ENCODE data around the gene DYNLRB2. TPM values are rescaled to one million over a fixed set of nuclear protein-coding genes. Genes with fewer than 3 reads are reported as not detected.

Gene DYNLRB2
- total RNA-seq, 6 experiments from 2014 or later, result 0.47 to 0.64 TPM; not detected in 4

- no peaks in the 10 kb centered on the region for H3K27me3 ChIP-seq
- no peak for TF ChIP-seq POLR2A (IDR thresholded peaks at IDR 0.05)
- TF ChIP-seq CTCF (IDR thresholded peaks at IDR 0.05), result no peak
- WGBS (ENCODE audit: insufficient coverage, low coverage, low lambda C conversion rate, missing lambda C conversion rate), result 100% methylated on average over 1 of the region's 3 CpGs
These were observed 22.3 kb downstream of the DYNLRB2 start for GRCh38 chr16:80563066-80563465.

GRCh38 chr16:80564394-80564793, 23.6 kb downstream of the DYNLRB2 start:
- DNase-seq (no peak), ATAC-seq (no peak)
- no peaks in the 10 kb centered on the region for H3K9me3 ChIP-seq
- TF ChIP-seq CTCF (IDR thresholded peaks at IDR 0.05) (no peak), POLR2A (IDR thresholded peaks at IDR 0.05) (no peak)
- no peaks in the 10 kb centered on the region for H3K27me3 ChIP-seq
- H3K36me3 ChIP-seq, result no peaks in the 10 kb centered on the region
- no peak overlapping the region for H3K4me3 ChIP-seq
- WGBS (ENCODE audit: insufficient coverage, low coverage, low lambda C conversion rate, missing lambda C conversion rate), result 53% methylated on average over 7 of the region's 7 CpGs
- peaks cover 0 to 8% (median 0%) of the 10 kb centered on the region in 4 donors for H3K4me1 ChIP-seq
- intact Hi-C loops (cut with DNase I), result no loop called here
- no peak overlapping the region for H3K27ac ChIP-seq

More at GRCh38 chr16:80563066-80563465, 22.3 kb downstream of the DYNLRB2 start:
- H3K27ac ChIP-seq, result no peak overlapping the region
- no peak for ATAC-seq
- no peak overlapping the region for H3K4me3 ChIP-seq
- H3K36me3 ChIP-seq, result no peaks in the 10 kb centered on the region
- DNase-seq, result no peak
- no peaks in the 10 kb centered on the region for H3K4me1 ChIP-seq
- intact Hi-C loops (cut with DNase I), result no loop called here
- H3K9me3 ChIP-seq, result no peaks in the 10 kb centered on the region

- Histone ChIP-seq H3K27ac (peak overlapping the region in 1 of 3 donors; percentile 18), H3K36me3 (no peaks in the 10 kb centered on the region), H3K4me3 (no peak overlapping the region), H3K4me1 (peaks cover 0 to 14% (median 0%) of the 10 kb centered on the region in 4 donors), H3K9me3 (no peaks in the 10 kb centered on the region), H3K27me3 (no peaks in the 10 kb centered on the region)
- intact Hi-C loops (cut with DNase I), result no loop called here
- TF ChIP-seq CTCF (IDR thresholded peaks at IDR 0.05) (no peak), POLR2A (IDR thresholded peaks at IDR 0.05) (no peak)
- ATAC-seq (peak in 2 of 4 donors; percentile 21 to 31), DNase-seq (no peak)
- WGBS (ENCODE audit: insufficient coverage, low coverage, low lambda C conversion rate, missing lambda C conversion rate), result 37% methylated on average over 3 of the region's 9 CpGs
These were observed 28.8 kb downstream of the DYNLRB2 start for GRCh38 chr16:80569440-80570105.

GRCh38 chr16:80570106-80570478, 29.3 kb downstream of the DYNLRB2 start:
- ATAC-seq (peak; percentile 26 to 87 (median 78)), DNase-seq (peak in 2 of 3 donors; percentile 47 to 75)
- TF ChIP-seq CTCF (IDR thresholded peaks at IDR 0.05) (no peak), POLR2A (IDR thresholded peaks at IDR 0.05) (no peak)
- intact Hi-C loops (cut with DNase I), result no loop called here
- Histone ChIP-seq H3K27ac (peak overlapping the region in 1 of 3 donors; percentile 18), H3K9me3 (no peaks in the 10 kb centered on the region), H3K4me3 (no peak overlapping the region), H3K4me1 (peaks cover 0 to 14% (median 0%) of the 10 kb centered on the region in 4 donors), H3K27me3 (no peaks in the 10 kb centered on the region), H3K36me3 (no peaks in the 10 kb centered on the region)
- WGBS (ENCODE audit: insufficient coverage, low coverage, low lambda C conversion rate, missing lambda C conversion rate), result 4% methylated on average over 6 of the region's 6 CpGs
